ENCODE results near the gene RRP12. TPM values are rescaled to one million over a fixed set of nuclear protein-coding genes. Genes with fewer than 3 reads are reported as not detected.
A peak's percentile ranks its signal among the peaks of the same experiment; 100 is the strongest.
"Not testable (repeated sequence)": the region's sequence is repeated elsewhere in the genome, so short reads cannot be mapped to it uniquely, and the experiment has no call there.

Gene RRP12
- total RNA-seq, 1 donor from 2014 or later = 42.4 TPM

DNA sequence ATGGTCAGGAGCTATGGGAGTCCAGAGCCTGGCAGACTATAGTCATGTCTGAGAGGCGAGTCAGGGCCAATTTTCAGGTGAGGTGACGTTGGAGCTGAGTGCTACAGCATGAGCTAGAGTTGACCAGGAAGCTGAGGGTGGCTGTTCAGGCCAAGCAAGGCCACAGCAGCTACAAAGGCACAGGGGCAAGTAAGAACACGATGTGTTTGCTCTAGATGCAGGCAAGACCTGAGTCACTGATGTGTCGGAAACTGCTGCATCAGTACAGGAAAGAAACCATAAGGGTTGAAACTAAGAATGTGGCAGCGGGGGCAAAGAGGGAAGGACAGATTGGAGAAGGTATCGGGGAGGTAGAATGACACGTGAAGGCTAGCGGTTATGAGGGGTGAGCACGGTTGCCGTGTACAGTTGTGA, 11.8 kb upstream of the RRP12 start:
- peaks cover 13% of the 10 kb centered on the region for H3K4me1 Mint-ChIP-seq
- no peak overlapping the region for H3K4me3 Mint-ChIP-seq
- DNase-seq (ENCODE audit: low spot score in 2 of 2, unreplicated experiment in 2 of 2) = no peak
- TF ChIP-seq, protein P1, sequence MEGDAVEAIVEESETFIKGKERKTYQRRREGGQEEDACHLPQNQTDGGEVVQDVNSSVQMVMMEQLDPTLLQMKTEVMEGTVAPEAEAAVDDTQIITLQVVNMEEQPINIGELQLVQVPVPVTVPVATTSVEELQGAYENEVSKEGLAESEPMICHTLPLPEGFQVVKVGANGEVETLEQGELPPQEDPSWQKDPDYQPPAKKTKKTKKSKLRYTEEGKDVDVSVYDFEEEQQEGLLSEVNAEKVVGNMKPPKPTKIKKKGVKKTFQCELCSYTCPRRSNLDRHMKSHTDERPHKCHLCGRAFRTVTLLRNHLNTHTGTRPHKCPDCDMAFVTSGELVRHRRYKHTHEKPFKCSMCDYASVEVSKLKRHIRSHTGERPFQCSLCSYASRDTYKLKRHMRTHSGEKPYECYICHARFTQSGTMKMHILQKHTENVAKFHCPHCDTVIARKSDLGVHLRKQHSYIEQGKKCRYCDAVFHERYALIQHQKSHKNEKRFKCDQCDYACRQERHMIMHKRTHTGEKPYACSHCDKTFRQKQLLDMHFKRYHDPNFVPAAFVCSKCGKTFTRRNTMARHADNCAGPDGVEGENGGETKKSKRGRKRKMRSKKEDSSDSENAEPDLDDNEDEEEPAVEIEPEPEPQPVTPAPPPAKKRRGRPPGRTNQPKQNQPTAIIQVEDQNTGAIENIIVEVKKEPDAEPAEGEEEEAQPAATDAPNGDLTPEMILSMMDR (IDR thresholded peaks at IDR 0.05; ENCODE audit: unreplicated experiment) = no peak
- H3K9me3 Mint-ChIP-seq = no peaks in the 10 kb centered on the region
- H3K36me3 Mint-ChIP-seq = peaks cover 2% of the 10 kb centered on the region
- peak overlapping the region; percentile 19 for H3K27ac Mint-ChIP-seq
- no peaks in the 10 kb centered on the region for H3K27me3 Mint-ChIP-seq (ENCODE audit: low read depth)

DNA sequence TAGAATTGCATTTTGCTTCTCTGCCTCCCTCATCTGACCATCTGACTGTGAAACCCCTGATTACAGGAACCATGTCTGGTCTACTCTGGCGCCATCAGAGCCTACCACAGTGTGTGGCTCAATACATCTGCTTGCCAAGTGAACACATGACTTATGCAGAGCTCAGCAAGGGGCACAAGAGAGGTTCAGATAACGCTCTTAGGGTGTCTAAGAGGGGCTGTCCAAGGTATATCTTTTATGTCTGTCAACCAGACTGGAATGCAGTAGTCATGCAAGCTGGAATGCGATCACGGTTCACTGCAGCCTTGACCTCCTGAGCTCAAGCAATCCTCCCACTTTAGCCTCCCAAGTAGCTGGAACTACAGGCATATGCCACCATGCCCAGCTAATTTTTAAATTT, 10.3 kb upstream of the RRP12 start:
- TF ChIP-seq, protein P1 (IDR thresholded peaks at IDR 0.05; ENCODE audit: unreplicated experiment) = no peak
- no peaks in the 10 kb centered on the region for H3K9me3 Mint-ChIP-seq
- H3K4me1 Mint-ChIP-seq = peaks cover 16% of the 10 kb centered on the region
- DNase-seq (ENCODE audit: low spot score in 2 of 2, unreplicated experiment in 2 of 2) = no peak
- no peaks in the 10 kb centered on the region for H3K27me3 Mint-ChIP-seq (ENCODE audit: low read depth)
- H3K4me3 Mint-ChIP-seq = no peak overlapping the region
- no peaks in the 10 kb centered on the region for H3K36me3 Mint-ChIP-seq
- peak overlapping the region; percentile 39 for H3K27ac Mint-ChIP-seq

- H3K4me3 Mint-ChIP-seq = no peak overlapping the region
- no peaks in the 10 kb centered on the region for H3K36me3 Mint-ChIP-seq
- H3K27me3 Mint-ChIP-seq (ENCODE audit: low read depth) = no peaks in the 10 kb centered on the region
- no peaks in the 10 kb centered on the region for H3K9me3 Mint-ChIP-seq
- peaks cover 9% of the 10 kb centered on the region for H3K4me1 Mint-ChIP-seq
- H3K27ac Mint-ChIP-seq = no peak overlapping the region
- TF ChIP-seq, protein P1 (IDR thresholded peaks at IDR 0.05; ENCODE audit: unreplicated experiment) = no peak
- DNase-seq (ENCODE audit: low spot score in 2 of 2, unreplicated experiment in 2 of 2) = no peak
Observed at GRCh38 chr10:97408496-97408992, 7.4 kb upstream of the RRP12 start.

DNA sequence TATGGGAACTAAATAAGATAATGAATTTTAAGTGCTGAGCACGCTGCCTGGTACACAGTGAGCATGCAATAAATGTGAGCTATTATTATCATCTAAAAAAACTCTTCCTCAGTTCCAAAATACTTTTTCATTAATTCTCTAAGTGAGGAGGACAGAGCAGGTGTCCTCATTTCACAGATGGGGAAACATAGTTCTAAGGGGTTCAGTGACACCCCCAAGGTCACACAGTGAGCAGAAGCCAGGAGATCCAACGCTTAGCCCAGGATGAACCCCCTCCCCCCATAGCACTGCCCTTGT, 6.8 kb upstream of the RRP12 start:
- DNase-seq (ENCODE audit: low spot score in 2 of 2, unreplicated experiment in 2 of 2) = no peak
- H3K27ac Mint-ChIP-seq = no peak overlapping the region
- H3K4me3 Mint-ChIP-seq = no peak overlapping the region
- H3K4me1 Mint-ChIP-seq = peaks cover 7% of the 10 kb centered on the region
- no peaks in the 10 kb centered on the region for H3K27me3 Mint-ChIP-seq (ENCODE audit: low read depth)
- TF ChIP-seq, protein P1 (IDR thresholded peaks at IDR 0.05; ENCODE audit: unreplicated experiment) = no peak
- H3K9me3 Mint-ChIP-seq = no peaks in the 10 kb centered on the region
- H3K36me3 Mint-ChIP-seq = no peaks in the 10 kb centered on the region

- Mint-ChIP-seq H3K27me3 (ENCODE audit: low read depth) (no peaks in the 10 kb centered on the region), H3K36me3 (no peaks in the 10 kb centered on the region), H3K4me3 (no peak overlapping the region), H3K9me3 (no peaks in the 10 kb centered on the region), H3K27ac (no peak overlapping the region), H3K4me1 (peaks cover 5% of the 10 kb centered on the region)
- DNase-seq (ENCODE audit: low spot score in 2 of 2, unreplicated experiment in 2 of 2) = peak in 1 of 2 experiments; percentile 48
- TF ChIP-seq, protein P1 (IDR thresholded peaks at IDR 0.05; ENCODE audit: unreplicated experiment) = peak; percentile 73
Observed at GRCh38 chr10:97407211-97407951, 6.2 kb upstream of the RRP12 start.

DNA sequence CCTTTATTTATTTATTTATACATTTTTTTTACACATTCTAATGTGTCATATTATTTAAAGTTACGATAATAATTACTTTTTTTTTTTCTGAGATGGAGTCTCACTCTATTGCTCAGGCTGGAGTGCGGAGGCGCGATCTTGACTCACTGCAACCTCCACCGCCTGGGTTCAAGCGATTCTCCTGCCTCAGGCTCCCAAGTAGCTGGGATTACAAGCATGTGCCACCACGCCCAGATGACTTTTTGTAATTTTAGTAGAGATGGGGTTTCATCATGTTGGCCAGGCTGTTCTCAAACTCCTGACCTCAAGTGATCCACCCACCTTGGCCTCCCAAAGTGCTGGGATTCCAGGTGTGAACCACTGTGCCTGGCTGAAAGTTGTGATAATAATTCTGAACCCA, 5.3 kb upstream of the RRP12 start:
- not testable (repeated sequence) for H3K4me3 Mint-ChIP-seq; DNase-seq (ENCODE audit: low spot score in 2 of 2, unreplicated experiment in 2 of 2); H3K27ac Mint-ChIP-seq; H3K4me1 Mint-ChIP-seq; H3K36me3 Mint-ChIP-seq; H3K9me3 Mint-ChIP-seq; H3K27me3 Mint-ChIP-seq (ENCODE audit: low read depth)

Measured in mesothelial cell of epicardium (in vitro differentiated cells).